GM19467 (cell line): ENCODE measurements around the gene CABCOCO1.

Source experiments
- ATAC-seq: cut with Tn5 transposase; IDR thresholded peaks from one replicate; pipeline ENCODE4 v1.9.1; 2021; ENCODE audit warnings: mild to moderate bottlenecking, moderate library complexity; ENCODE audit not compliant: unreplicated experiment

CABCOCO1 gene

GRCh38 chr10:61804414-61804813 is 141.7 kb downstream of the CABCOCO1 start:
- ATAC-seq: no peak

DNA sequence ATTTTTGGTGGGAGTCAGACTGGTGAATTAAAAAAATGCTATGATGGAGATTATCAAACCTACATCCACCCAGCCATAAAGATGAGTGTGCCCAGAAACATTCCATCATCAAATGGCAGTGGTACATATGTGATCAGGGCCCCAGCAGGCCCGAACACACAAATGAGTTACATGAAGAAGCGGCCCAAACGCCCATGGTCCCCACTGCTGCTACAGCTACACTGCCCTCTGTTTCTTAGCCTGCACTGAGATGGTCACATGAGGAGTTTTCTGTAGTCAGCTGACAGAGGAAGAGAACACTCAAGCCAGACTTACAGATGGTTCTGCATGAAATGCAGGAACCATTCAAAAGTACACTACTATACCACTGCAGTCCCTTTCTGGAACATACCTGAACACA is 142.4 kb downstream of the CABCOCO1 start:
- ATAC-seq: no peak

DNA sequence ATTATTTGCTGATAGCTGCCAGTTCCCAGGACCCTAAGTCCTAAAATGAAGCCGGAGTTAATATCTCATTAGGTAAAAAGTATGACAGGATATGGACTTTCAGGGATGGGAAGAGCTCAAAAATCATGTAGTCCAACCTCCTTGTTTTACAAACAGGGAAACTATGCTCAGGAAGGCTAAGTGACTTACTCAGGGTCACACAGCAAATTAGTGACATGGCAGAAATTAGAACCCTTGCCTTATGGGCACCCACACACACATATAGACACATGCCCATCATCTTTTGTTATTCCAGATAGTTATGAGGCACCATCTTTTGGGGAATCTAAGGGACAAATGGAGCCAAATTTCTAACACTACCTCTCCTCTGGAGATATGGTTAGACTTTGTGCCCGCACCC is 147.5 kb downstream of the CABCOCO1 start:
- no peak for ATAC-seq

DNA sequence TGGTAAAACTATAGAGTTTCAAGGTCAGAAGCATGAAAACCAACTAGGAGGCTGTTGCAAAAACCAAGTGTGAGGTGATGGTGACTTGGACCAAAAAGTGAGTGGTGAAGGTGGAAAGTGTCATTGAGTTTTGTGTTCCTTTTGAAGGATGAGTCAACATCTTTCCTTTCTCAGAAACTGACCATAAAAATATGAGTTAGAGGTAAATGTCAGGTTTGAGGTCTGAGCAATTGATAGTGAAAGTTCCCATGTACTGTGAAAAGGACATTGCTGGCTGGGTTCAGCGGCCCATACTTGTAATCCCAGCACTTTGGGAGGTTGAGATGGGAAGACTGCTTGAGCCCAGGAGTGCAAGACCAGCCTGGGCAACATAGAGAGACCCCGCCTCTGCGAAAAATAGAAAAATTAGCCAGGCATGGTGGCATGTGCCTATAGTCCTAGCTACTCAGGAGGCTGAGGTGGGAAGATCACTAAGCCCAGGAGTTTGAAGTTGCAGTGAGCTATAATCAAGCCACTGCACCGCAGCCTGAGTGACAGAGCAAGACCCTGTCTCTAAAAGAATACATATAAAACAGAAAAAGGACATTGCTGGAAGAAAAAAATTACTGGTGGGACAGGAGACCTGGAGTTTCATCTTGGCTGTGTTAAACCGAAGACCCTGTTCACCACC is 149.5 kb downstream of the CABCOCO1 start:
- ATAC-seq: no peak

GRCh38 chr10:61812920-61813319 is 150.2 kb downstream of the CABCOCO1 start:
- ATAC-seq: no peak

DNA sequence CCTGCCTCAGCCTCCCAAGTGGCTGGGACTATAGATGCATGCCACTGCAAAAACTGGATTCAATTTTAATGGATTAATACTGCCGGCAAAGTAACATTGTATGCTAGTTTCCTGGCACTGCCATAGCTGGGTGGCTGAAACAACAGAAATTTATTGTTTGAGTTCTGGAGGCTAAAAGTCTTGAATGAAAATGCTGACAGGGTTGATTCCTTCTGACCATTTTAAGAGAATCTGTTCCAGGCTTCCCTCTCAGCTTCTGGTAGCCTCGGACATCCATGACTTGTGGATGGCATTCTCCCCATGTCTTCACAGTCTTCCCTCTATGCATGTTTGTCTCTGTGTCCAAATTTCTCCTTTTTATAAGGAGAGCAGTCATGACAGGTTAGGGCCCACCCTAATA is 151.4 kb downstream of the CABCOCO1 start:
- ATAC-seq: no peak

- ATAC-seq: no peak
These were observed 152.8 kb downstream of the CABCOCO1 start for GRCh38 chr10:61815496-61815895.
